NCI-H748 (cell line): ENCODE measurements around the gene THTPA.
A peak's percentile ranks its signal among the peaks of the same experiment; 100 is the strongest.

Experiments
- DNase-seq: peaks from one replicate; lab custom pipeline; 2025; ENCODE audit not compliant: unreplicated experiment; lab: John Stamatoyannopoulos, UW

Gene THTPA, protein sequence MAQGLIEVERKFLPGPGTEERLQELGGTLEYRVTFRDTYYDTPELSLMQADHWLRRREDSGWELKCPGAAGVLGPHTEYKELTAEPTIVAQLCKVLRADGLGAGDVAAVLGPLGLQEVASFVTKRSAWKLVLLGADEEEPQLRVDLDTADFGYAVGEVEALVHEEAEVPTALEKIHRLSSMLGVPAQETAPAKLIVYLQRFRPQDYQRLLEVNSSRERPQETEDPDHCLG

DNA sequence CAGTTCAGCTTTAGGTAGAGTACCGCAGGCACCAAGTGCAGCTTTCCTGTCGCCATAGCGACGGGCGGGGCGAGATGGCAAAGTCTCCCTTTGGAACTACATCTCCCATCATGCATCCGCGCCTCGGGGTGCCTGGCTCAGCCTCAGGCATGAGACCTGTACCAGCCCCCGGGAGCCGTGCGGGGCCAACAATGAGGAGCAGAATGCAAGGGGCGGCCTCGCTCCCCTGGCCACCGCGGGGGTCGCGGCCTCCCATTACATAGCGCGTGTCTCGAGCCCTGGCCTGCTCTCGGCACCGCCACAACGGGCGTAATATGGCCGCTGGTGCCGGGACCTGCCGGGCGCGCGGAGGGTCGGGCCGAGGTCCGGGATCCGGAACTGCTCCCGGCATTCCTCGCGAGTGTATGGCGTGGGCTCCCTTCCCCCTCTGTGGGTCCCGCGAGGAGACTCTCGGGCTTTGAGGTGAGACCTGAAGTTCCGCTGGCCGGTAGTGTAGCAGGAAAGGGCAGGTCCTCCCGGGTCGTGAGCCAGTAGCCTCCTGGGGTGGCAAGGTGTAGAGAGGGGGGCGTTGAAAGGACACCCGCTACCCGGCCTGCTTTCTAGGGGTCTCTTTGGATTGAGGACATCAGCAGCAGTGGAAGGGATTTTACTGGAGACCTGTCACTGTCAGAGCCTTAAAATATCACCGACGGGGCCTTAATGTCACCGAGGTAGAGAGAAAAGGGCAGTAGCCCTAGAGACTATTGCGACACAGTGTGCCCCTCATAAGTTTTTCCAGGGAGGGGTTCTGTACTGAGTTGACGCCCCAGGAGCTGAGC is at the start of gene THTPA:
Gene THTPA, plus strand, starts transcription at position 390 of the 818 bp plus-strand sequence. CDS start 487 bp downstream, outside the sequence.
- DNase-seq, result peak; percentile 96

DNA sequence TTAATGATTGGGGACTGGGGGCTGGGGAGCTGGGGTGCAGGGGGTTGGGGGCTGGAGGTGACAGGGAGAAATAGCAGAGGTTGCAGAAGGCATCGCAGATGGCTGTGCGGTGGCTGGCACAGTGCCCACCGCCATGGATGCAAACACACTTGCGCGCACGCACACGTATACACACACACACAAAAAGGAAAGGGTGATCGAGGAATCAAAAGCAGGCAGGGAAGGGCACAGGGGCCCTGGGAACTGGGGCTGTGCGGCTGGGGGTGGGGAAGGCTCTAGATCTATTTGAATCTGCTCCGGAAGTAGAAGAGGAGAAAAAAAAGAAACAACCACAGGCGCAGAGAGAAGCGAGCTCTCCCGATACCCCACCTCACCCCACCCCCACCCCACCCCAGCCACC is 43.9 kb upstream of the THTPA start:
- DNase-seq, result peak; percentile 77

DNA sequence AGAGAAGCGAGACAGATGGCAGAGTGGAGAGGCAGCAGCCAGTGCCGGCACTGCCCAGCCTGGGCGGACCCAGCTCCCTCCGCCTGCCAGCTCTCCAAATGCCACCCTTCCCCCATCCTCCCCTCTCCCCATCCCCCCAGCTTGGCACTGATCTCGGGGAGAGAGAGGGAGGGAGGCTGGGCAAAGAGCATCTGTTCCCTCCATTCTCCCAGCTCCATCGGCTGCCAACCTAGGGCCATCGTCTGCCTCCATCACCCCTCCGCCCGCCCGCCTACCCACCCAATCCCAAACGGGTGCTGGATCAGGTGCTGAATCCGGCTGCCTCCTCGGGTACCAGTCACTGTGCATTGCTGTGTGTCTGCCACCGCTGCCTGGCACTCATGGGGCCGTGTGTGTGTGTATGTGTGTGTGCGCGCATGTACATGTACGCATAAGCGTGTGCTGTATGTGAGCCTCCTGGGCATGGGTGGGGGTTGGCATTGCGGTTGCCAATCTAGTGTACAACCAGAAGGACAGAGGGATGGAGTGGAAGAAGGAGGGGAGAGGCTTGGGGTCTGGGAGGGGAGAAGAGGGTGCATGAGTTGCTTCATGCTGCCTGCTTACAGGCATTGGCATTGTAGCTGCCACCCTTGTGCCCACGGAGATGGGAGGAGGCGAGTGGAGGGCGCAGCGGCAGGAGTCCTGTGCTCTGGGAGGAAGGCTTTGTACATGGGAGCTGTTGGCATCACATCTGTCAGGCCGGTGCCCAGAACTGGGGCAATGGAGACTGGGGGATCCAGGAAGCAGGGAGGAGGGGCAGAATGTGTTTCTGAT is 42.9 kb upstream of the THTPA start:
- DNase-seq, result peak; percentile 23

DNA sequence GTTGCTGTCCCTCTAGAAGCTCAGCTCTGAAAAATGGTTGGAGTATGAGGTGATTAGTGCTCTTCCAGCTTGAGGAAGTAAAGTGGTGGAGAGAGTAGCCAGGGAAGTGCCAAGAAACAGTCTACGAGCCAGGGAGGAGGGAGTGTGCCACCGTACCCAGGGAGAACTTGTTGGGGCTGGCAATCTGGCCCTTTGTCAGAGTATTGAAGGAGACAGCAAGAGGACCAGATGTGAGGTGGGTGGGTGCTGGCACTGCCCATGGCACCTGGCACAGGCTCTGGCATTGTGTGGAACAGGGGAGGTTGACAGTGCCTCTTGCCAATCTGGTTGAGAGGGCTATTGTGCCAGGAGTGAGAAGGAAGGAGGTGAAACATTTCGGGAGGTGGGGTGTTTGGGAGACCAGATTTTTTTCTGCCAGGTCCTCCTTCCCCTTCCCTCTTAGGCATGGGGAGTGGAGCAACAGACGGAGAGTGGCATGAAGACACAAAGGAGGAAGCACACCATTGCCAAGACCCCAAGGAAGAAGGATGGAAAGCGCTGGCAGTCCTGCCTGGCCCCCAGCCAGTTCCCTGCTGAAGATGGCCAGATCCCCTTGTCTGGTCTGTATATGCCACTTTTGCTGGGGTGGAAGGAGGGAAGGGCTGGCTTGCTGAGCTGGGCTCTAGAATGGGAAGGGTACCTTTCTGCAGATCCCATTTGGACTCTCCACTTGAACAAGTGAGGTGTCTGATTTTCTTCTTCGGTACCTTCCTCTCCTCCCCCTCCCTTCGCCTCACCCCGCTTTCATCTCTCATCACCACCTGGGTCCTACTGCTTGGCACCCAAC is 42.0 kb upstream of the THTPA start:
- no peak for DNase-seq

DNA sequence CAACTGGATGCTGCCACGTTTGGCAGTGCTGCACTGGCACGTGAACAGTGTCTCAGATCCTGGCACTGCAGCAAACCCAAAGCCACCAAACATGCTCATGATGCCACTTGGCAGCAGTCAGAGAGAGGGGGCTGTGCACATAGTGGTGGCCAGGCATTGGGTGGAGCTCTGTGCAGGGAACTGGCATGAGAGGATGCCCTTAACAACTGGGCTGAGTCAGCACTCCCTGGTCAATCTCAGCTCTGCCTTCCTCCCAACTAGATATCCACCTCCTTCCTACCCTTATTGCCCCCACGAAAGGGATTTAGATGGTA is 41.5 kb upstream of the THTPA start:
- DNase-seq, result no peak

DNA sequence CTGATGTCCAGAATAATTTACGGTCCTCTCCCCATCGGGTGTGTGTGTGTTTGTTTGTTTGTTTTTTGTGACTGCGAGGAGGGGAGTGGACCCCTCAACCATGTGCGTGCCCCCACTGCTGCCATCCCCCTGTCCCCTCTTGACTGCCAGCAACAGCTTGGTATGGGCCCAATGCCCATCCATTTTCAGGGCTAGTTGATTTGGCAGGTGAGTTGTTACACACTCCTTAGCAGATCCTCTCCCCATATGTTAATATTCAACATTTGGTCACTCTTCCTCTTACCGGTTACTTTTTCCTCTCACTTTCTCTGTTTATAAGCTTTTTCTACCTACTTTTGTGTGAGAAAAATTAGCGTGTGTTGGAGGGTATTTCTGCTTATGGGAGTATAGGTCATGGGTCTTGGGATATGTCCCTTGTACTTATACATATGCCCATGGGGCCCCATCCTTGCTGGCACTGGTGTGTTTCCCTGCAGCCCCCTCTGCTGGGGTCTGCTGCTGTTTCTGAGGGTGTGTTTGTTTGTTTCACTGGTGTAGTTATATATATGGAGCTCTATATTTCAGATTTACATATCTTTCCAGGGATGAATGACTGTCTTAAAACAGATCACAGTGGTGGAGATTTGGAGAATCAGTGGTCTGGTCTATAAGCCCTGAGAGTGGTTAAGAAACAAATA is 38.3 kb upstream of the THTPA start:
- DNase-seq, result no peak

DNA sequence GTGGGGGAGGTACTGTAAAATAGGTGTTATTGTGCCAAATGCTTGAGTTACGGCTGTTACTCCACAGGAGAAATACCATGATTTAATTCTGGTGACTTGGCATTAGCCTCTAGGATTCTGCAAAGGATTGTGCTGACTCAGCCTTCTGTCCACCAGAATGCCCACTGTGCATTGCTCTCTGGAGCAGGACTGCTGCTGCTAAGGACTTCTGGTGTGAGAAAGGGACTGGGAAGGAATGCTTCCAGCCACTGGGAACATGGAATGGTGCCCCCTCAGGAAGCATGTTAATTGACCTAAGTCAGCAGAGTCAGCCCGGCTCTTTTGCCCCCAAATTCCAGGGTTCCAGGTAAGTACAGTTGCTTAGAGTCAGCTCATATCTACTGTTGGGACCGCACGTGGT is 37.4 kb upstream of the THTPA start:
- DNase-seq, result no peak

DNA sequence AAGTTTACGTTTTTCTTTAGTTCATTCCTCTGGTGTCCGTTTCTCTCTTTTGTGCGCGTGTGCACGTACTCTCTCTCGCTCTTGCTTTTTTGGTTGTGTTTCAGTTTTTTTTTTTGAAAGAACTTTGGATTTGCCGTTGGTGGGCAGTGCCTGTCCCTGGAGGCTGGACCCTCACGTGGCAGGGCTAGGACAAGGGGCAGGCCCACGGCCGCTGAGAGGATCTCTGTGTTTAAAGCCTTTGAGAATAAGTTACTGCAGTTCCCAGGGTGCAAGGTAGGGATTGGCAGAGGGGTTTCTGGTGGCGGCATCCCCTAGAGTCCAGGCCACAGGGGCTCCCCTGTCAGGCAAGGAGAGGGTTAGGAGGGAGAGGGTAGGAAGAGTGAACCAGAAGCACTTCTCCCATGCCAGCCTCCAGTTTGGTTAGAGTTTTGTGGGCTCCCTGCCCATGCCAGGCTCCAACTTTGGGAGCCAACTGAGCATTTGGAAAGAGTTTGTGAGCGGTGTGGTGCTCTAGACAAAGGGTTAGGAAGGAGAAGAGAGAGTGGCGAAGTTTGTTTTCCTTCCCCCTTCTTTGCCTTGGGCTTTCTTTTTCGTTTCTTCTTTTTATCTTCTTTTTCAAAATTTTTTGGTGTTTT is 35.1 kb upstream of the THTPA start:
- DNase-seq, result no peak

DNA sequence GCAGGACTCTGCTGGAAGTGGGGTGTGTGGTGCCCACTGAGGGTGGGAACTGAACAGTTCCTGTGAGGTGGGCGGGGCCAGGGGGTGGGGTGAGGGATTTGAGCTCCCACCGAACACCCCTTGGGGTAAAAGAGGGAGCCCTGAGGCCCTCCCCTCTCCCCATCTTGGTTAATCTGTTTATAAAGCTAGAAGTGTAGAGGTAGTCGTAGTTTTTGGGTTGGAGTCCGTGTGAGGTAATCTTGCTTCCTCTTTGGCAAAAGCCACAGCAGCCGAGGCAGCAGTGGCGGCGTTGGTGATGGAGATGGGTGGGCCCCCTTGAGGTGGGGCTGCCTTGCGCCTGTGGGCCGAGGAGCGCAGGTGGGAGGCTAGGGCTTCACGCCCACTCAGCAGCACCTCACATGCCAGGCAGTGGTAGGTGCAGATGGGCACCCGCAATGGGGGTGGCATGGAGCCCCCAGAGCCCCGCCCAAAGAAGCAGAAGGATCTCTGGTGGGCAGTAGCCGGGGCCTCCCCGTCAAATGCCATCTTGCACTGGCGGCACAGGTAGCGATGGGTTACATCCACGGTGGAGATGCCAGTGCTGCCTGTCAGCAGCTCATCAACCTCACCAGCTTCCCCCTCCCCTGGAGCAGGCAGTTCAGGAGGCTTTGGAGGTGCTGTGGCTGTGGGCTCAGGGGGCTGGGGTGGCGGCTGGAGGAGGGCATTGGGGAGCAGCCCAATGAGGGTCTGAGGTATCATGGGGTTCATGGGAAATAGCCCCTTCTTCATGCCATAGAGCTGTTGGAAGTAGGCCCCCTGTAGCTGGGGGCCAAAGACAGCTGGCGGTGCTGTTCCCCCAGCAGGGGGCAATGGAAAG is 34.1 kb upstream of the THTPA start:
- DNase-seq, result no peak

DNA sequence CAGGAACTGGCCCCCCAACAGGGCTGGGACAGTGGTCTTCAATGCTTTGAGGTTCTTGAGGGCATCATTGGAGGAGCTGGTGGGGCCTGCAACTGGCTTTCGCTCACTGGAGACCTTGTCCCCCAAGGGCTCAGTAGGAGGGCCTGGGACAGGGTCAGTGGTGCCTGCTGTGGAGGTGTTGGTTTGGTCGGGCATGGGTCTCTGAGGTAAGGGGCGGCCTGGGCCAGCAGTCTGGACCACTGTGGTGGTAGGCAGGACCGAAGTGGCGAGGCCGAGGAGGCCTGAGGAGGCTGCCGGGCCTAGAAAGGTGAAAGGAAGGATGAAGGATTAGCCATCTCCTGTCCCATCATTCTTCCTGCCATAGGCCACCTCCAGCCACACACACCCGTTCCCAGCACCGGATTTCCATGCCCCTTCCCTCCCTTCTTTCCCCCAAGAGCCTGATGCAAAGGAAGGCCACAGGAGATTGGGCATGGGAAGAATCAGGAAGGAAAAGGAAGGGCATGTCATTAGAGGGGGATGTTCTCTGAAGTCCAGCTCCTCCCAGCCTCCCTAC is 33.4 kb upstream of the THTPA start:
- DNase-seq, result no peak

DNA sequence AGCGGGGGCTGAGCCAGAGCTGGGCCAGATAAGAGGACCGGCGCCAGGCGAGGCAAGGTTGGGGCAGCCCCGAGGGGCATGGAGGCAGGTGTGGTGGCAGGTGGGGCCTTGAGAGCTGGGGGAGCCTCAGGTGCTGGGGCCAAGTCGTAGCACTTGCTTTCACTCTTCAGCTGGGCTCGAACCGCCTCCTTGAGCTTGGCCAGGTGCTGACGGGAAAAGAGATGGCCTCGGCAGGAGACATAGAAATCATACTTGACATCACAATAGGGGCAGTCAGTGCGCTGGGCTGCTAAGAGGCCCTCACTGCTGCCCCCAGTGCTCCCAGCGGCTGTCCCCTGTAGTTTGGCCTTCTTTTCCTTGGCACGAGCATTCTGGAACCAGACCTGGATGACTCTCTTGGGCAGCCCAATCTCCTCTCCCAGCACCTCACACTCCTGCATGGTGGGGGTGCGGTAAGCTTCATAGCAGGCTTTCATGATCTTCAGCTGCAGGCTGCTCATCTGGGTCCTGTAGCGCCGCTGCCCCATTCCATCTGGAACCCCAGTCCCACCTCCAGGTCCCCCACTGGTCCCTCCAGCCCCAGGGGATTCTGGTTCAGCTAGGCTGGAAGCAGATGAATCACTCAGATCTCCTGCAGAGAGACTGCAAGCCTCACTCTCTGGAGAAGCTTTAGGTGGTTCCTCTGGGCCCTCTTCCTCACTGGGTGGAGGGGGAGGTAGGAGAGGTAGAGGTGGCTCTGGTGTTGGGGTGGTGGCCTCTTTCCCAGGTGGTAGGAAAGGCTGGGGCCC is 32.6 kb upstream of the THTPA start:
- no peak for DNase-seq

DNA sequence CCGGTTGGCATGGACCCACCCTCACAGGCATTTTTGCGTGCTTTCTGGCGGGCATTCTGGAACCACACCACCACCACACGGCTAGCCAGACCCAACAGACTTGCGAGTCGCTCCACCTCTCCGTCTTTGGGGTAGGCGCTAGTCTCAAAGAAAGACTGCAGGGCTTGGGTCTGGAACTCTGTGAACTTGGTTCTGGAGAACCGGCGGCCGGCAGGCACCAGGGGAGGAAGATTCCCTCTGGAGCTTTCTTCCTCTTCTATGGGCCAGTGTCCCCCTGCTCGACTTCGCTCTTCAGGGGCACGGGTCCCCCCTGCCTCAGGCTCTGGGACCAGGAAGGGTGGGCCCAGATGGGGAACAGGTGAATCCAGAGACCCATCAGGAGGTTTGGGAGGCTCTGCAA is 31.1 kb upstream of the THTPA start:
- no peak for DNase-seq

DNA sequence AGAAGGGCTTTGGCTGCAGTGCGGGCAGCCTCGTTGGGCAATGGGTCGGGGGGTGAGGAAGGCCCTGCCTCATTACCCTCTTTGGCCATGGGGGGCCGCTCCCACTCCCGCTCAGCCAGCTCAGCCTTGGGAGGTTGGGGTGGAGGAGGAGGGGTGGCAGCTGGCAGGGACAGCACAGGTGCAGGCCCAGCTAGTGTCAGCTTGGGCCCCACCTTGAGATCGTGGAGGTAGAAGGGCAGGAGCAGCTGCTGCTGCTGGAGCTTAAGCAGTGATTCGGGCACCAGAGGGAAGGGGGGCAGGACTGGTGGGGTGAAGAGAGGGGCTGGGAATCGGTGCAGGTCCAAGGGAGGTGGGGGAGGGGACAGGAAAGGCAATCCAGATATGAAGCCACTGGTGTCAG is 30.5 kb upstream of the THTPA start:
- DNase-seq, result no peak

DNA sequence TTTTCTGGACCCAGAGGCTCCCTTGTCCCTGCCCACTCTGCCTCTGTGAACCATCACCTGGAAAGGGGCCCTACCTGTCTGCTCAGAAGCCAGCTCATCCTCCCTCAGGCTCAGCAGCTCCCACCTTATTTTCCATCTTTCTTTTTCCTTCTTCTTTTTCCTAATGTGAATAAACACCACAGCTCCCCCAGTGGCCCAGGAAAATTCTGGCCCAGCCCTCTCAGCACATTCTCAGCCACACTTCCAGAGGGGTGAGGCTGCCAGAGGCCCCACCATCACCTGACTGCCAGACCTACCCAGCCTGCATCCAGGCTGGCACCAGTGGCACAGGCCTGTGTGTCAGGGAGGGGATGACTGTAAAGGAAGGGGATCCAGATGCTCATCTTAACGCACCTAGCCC is 27.5 kb upstream of the THTPA start:
- DNase-seq, result no peak

DNA sequence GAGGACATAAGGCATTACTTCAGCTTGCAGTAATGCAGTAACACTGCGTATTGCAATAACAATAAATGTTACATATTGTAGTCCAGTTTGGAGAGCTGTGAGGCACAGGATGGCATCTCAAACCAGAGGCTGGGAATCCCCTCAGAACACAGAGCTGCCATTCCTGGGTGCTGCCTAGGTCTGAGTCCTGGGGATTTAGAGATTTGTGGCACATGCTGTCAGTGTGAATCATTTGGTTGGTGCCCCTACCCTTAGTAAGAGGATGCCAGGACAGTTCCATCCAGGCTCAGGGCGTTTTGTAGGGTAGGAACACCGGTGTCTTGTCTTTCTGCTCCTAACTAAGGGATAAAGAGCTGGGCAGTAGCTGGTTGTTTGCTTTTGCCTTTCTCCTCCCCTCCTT is 27.1 kb upstream of the THTPA start:
- DNase-seq, result no peak

DNA sequence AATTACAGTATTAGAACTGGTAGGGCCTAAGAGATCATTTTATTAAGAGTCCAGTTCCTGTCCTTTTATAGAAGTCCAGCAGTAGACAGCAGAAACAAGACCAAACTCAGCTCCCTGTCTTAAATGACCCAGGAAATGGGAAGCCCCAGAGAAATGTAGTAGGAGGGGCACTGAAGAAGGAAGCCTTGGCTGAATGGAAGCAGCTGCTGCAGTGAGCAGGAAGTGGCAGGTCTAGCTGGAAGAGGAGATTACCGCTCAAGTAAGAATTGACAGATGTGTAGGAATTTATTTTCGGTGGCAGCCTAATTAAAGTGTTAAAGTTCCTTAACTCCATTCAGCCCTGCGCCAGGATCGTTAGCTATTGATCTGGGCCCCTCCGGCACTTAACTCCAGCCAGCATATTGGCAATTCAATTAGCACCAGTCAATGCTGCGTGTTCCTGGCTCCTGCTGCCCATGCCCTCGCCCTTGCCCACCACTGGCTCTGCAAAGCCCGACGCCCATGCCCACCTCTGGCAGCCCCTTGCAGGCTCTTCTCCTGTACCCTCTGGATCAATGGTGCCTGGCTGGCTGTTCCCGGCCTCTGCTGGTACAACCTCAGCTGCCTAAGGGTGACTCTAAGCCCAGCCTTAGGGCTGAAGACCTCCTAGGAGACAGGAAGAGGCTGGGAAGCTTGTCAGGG is 25.6 kb upstream of the THTPA start:
- DNase-seq, result no peak

DNA sequence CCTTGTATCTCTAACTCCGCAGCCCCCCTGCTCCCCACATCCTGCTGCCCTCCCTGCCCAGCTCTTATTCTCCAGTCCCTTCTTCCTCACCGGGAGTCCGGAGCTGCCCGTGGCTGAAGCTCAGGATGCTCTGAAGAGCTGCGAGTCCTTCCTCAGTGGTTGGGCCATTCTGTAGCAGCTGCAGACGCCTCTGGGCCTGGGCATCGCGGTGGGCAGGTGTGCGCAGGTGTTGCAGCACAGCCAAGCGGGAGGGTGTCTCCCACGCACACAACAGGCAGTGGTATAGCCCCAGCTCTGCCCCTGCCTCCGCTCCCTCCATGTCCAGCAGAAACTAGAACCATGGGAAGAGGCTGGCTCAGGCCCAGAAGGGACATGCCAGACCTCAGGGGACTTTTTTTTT is 24.7 kb upstream of the THTPA start:
- DNase-seq, result no peak

DNA sequence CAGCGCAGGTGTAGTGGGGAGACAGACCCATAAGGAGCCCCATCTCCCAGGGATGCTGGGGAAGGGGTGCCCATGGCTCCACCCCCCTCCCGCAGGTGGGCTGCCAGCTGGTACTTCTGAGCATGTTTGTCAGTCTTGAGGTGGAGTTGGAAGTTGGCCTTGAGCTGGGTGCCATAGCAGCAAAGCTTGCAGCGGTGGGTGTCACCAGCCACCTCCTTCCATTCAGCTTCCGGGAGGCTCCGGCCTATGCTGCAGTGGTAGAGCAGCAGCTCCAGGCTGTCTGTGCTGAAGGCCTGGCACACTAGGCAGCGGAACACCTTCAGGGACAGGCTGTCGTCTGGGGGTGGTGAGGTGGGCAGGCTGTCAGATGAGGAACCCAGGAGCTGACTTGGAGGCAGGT is 23.4 kb upstream of the THTPA start:
- no peak for DNase-seq
